HepG2 (cell line): ENCODE measurements around the gene TGM1. TPM values are rescaled to one million over a fixed set of nuclear protein-coding genes. Genes with fewer than 3 reads are reported as not detected.

Experiments used
- SIN3B ChIP-seq: fragments of 150-350 bp; IDR thresholded peaks from 2 replicates; pipeline ENCODE4 v1.6.1; 2014; ENCODE audit warnings: low read length
- SP1 ChIP-seq, 2 experiments: fragments of 450-650 bp in 1 of 2; sonication (generic) in 1 of 2; formaldehyde crosslinking in 1 of 2; IDR thresholded peaks; 2 replicates each; pipeline versions ENCODE4 v1.4.0 to v1.6.1; 2016 to 2020; ENCODE audit warnings: missing genetic modification reagents in 1 of 2
- U2AF1 ChIP-seq: fragments of 200-400 bp; formaldehyde crosslinking; optimal IDR thresholded peaks from 2 replicates; pipeline ENCODE3; 2017; ENCODE audit warnings: mild to moderate bottlenecking, low read depth, low read length
- ZNF232 ChIP-seq: sonication (generic); formaldehyde crosslinking; IDR thresholded peaks from 2 replicates; pipeline ENCODE4 v1.4.0; 2020; ENCODE audit warnings: missing genetic modification reagents, borderline replicate concordance
- ZNF546 ChIP-seq: sonication (generic); formaldehyde crosslinking; conservative IDR thresholded peaks from 2 replicates; pipeline ENCODE4 v1.8.1; 2023; ENCODE audit warnings: mild to moderate bottlenecking, missing genetic modification reagents
- ZNF75D ChIP-seq: sonication (generic); formaldehyde crosslinking; IDR thresholded peaks from 2 replicates; pipeline ENCODE4 v1.8.1; 2023; ENCODE audit warnings: missing genetic modification reagents, mild to moderate bottlenecking, borderline replicate concordance
- polyA plus RNA-seq, 8 experiments: library from polyadenylated mRNA; depleted of rRNA in 3 of 8; stranded (reverse) in 7 of 8; unstranded in 1 of 8; fragments of >200 nt; fragmentation: Illumina TruSeq in 4 of 8; extraction: Trizol in 4 of 8; gene quantifications; 2 replicates each; pipeline versions ENCODE4 v1.2.1 to v1.2.3, GENCODE V29; 2011 to 2016; ENCODE audit warnings: low read depth in 4 of 8, missing spikeins in 1 of 8, mixed read lengths in 1 of 8; ENCODE audit not compliant: insufficient read depth in 1 of 8
- total RNA-seq, 5 experiments: library from RNA; depleted of rRNA; stranded (reverse); fragments of >200 nt; fragmentation: Illumina TruSeq; extraction: Trizol; gene quantifications; 2 replicates each; pipeline ENCODE4 v1.2.3, GENCODE V29; 2016; ENCODE audit warnings: low read depth in 1 of 5
- TF ChIP-seq, protein P1 (sequence below): sonication (generic); formaldehyde crosslinking; IDR thresholded peaks from 2 replicates; pipeline ENCODE4 v1.5.0; 2020; ENCODE audit warnings: mild to moderate bottlenecking, missing genetic modification reagents, borderline replicate concordance
- TF ChIP-seq, protein P2 (sequence below): IDR thresholded peaks from 2 replicates; pipeline ENCODE4 v1.6.1; 2016; ENCODE audit warnings: low read depth, missing genetic modification reagents, missing compliant biosample characterization
- TF ChIP-seq, protein P3 (sequence below), 2 experiments: sonication (generic) in 1 of 2; formaldehyde crosslinking in 1 of 2; IDR thresholded peaks; 2 replicates each; pipeline versions ENCODE4 v1.4.0 to v1.6.1; 2018 to 2020; ENCODE audit warnings: missing genetic modification reagents in 2 of 2, borderline replicate concordance in 1 of 2, low read depth in 1 of 2, mild to moderate bottlenecking in 1 of 2, missing biosample characterization in 1 of 2
- TF ChIP-seq, protein P4 (sequence below): IDR thresholded peaks from 2 replicates; pipeline ENCODE4 v1.6.1; 2016; ENCODE audit warnings: mild to moderate bottlenecking, missing biosample characterization, missing genetic modification reagents

TGM1 gene
- total and polyA plus RNA-seq, 2 of the 13 experiments (the other 11 are each of a cell fraction or from before 2014, with no cell fraction given) = 3.2 to 10.6 TPM

DNA sequence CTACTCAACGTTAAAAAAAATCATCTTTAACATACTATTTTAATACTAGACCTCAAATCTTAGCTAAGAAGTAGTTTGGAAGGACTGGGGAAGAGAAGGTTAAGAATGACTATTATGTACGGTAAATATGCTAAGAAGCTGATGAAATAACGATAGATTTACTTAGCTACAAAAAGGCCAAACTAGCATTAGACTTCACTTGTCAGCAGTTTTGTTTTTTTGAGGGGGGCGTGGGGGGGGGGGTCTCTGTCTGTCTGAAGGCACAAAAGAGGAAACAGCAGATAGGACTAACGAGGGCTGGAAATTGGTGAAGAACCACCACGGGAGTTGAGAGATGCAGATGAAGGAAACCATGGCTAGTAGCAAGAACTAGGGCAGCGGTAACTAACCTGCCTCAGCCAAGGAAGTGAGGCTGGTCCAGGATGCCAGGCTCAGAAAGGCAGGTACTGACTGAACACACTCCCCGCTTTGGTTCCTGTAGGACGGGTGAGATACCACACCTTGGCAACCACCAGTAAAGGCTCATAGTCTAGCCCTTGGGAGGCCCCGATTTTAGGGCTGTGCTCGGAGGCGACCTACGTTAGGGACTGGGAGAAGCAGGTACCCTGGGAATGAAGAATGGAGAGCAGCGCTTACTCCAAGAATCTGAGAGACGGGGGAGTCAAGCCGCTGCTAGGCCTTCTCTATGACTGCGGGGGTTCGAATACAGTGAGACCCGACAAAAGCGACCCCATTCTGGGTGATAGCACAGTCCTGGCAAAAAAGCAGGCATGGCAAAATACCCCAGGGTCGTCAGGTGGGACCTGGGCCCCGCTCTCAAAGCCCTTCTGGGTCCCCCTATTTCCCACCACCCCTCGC is 31.5 kb downstream of the TGM1 start (continued):
- TF ChIP-seq, protein P1, sequence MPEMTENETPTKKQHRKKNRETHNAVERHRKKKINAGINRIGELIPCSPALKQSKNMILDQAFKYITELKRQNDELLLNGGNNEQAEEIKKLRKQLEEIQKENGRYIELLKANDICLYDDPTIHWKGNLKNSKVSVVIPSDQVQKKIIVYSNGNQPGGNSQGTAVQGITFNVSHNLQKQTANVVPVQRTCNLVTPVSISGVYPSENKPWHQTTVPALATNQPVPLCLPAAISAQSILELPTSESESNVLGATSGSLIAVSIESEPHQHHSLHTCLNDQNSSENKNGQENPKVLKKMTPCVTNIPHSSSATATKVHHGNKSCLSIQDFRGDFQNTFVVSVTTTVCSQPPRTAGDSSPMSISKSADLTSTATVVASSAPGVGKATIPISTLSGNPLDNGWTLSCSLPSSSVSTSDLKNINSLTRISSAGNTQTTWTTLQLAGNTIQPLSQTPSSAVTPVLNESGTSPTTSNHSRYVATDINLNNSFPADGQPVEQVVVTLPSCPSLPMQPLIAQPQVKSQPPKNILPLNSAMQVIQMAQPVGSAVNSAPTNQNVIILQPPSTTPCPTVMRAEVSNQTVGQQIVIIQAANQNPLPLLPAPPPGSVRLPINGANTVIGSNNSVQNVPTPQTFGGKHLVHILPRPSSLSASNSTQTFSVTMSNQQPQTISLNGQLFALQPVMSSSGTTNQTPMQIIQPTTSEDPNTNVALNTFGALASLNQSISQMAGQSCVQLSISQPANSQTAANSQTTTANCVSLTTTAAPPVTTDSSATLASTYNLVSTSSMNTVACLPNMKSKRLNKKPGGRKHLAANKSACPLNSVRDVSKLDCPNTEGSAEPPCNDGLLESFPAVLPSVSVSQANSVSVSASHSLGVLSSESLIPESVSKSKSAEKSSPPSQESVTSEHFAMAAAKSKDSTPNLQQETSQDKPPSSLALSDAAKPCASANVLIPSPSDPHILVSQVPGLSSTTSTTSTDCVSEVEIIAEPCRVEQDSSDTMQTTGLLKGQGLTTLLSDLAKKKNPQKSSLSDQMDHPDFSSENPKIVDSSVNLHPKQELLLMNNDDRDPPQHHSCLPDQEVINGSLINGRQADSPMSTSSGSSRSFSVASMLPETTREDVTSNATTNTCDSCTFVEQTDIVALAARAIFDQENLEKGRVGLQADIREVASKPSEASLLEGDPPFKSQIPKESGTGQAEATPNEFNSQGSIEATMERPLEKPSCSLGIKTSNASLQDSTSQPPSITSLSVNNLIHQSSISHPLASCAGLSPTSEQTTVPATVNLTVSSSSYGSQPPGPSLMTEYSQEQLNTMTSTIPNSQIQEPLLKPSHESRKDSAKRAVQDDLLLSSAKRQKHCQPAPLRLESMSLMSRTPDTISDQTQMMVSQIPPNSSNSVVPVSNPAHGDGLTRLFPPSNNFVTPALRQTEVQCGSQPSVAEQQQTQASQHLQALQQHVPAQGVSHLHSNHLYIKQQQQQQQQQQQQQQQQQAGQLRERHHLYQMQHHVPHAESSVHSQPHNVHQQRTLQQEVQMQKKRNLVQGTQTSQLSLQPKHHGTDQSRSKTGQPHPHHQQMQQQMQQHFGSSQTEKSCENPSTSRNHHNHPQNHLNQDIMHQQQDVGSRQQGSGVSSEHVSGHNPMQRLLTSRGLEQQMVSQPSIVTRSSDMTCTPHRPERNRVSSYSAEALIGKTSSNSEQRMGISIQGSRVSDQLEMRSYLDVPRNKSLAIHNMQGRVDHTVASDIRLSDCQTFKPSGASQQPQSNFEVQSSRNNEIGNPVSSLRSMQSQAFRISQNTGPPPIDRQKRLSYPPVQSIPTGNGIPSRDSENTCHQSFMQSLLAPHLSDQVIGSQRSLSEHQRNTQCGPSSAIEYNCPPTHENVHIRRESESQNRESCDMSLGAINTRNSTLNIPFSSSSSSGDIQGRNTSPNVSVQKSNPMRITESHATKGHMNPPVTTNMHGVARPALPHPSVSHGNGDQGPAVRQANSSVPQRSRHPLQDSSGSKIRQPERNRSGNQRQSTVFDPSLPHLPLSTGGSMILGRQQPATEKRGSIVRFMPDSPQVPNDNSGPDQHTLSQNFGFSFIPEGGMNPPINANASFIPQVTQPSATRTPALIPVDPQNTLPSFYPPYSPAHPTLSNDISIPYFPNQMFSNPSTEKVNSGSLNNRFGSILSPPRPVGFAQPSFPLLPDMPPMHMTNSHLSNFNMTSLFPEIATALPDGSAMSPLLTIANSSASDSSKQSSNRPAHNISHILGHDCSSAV (CRISPR knock-in tag) = peak; percentile 92; the same call in 1 of the 2 replicates
- TF ChIP-seq SIN3B (0 out of 2 replicates have a peak, but pooled peaks have one; percentile 15), ZNF232 (CRISPR knock-in tag) (0 out of 2 replicates have a peak, but pooled peaks have one; percentile 56), ZNF75D (0 out of 2 replicates have a peak, but pooled peaks have one; percentile 16), SP1 (IDR thresholded peaks at IDR 0.05) (no peak), SP1 (CRISPR knock-in tag; IDR thresholded peaks at IDR 0.05) (0 out of 2 replicates have a peak, but pooled peaks have one; percentile 55), ZNF546 (CRISPR knock-in tag) (peak; percentile 67; the same call in 1 of the 2 replicates), U2AF1 (no peak)
- TF ChIP-seq, protein P2, sequence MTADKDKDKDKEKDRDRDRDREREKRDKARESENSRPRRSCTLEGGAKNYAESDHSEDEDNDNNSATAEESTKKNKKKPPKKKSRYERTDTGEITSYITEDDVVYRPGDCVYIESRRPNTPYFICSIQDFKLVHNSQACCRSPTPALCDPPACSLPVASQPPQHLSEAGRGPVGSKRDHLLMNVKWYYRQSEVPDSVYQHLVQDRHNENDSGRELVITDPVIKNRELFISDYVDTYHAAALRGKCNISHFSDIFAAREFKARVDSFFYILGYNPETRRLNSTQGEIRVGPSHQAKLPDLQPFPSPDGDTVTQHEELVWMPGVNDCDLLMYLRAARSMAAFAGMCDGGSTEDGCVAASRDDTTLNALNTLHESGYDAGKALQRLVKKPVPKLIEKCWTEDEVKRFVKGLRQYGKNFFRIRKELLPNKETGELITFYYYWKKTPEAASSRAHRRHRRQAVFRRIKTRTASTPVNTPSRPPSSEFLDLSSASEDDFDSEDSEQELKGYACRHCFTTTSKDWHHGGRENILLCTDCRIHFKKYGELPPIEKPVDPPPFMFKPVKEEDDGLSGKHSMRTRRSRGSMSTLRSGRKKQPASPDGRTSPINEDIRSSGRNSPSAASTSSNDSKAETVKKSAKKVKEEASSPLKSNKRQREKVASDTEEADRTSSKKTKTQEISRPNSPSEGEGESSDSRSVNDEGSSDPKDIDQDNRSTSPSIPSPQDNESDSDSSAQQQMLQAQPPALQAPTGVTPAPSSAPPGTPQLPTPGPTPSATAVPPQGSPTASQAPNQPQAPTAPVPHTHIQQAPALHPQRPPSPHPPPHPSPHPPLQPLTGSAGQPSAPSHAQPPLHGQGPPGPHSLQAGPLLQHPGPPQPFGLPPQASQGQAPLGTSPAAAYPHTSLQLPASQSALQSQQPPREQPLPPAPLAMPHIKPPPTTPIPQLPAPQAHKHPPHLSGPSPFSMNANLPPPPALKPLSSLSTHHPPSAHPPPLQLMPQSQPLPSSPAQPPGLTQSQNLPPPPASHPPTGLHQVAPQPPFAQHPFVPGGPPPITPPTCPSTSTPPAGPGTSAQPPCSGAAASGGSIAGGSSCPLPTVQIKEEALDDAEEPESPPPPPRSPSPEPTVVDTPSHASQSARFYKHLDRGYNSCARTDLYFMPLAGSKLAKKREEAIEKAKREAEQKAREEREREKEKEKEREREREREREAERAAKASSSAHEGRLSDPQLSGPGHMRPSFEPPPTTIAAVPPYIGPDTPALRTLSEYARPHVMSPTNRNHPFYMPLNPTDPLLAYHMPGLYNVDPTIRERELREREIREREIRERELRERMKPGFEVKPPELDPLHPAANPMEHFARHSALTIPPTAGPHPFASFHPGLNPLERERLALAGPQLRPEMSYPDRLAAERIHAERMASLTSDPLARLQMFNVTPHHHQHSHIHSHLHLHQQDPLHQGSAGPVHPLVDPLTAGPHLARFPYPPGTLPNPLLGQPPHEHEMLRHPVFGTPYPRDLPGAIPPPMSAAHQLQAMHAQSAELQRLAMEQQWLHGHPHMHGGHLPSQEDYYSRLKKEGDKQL (CRISPR knock-in tag) = no peak
- TF ChIP-seq, protein P3, sequence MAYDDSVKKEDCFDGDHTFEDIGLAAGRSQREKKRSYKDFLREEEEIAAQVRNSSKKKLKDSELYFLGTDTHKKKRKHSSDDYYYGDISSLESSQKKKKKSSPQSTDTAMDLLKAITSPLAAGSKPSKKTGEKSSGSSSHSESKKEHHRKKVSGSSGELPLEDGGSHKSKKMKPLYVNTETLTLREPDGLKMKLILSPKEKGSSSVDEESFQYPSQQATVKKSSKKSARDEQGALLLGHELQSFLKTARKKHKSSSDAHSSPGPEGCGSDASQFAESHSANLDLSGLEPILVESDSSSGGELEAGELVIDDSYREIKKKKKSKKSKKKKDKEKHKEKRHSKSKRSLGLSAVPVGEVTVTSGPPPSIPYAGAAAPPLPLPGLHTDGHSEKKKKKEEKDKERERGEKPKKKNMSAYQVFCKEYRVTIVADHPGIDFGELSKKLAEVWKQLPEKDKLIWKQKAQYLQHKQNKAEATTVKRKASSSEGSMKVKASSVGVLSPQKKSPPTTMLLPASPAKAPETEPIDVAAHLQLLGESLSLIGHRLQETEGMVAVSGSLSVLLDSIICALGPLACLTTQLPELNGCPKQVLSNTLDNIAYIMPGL (CRISPR knock-in tag; IDR thresholded peaks at IDR 0.05; ENCODE audit: borderline replicate concordance in 1 of 2, low read depth in 1 of 2) = peak in 1 of 2 experiments; percentile 0; a peak in 1 of 4 replicates
- TF ChIP-seq, protein P4, sequence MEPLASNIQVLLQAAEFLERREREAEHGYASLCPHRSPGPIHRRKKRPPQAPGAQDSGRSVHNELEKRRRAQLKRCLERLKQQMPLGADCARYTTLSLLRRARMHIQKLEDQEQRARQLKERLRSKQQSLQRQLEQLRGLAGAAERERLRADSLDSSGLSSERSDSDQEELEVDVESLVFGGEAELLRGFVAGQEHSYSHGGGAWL (CRISPR knock-in tag) = peak; percentile 28; the same call in 1 of the 2 replicates
